ENCODE results near the gene DCBLD2.

DCBLD2 gene

GRCh38 chr3:98901392-98902350 lies at the start of gene DCBLD2:
Gene DCBLD2 (minus strand): TSS chr3:98901695. CDS start chr3:98901326, 369 bp downstream.
- peak; percentile 83 to 99 (median 98) for DNase-seq

GRCh38 chr3:98945666-98946065 lies 44.2 kb upstream of the DCBLD2 start:
- DNase-seq: no peak

DNA sequence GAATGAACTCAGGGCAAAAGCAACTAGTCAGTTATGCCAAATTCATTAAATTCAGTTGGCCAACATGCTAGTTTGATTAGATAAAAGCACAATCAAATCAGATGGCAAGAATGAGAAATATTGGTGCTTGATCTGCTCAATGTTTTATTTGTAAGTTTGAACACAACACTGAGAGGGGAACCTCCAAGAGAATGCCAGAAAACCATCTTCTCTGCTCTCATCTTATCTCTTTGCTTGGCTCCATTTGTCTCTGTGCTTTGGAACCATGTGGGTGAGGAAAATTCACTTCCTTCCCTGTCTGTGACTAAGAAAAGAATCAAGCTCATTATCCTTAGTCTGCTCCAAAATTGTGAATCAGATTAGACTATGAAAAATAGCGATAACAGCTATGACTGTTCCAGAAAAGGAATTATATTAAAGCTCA lies 43.6 kb upstream of the DCBLD2 start:
- no peak for DNase-seq

- no peak for DNase-seq
Observed at GRCh38 chr3:98930413-98930812, 28.9 kb upstream of the DCBLD2 start.

DNA sequence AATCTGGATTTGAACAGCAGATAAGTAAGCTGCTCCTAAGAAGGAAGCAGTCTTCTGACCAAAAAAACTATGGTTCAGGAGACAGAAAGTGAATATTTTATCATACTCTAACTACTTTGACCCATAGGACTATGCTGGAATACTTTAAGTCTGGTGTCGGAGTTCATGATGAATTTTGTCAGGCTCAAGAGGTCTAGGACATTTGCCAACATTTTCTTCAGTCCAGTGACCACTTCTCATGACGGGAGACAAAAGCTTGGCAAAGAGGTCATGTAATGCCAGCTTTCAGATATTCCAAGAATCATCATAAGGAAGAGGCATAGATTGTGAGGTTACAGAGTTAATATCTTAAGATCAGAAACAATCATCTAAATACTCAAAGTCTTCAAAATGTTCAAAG lies 20.5 kb upstream of the DCBLD2 start:
- DNase-seq: no peak

DNA sequence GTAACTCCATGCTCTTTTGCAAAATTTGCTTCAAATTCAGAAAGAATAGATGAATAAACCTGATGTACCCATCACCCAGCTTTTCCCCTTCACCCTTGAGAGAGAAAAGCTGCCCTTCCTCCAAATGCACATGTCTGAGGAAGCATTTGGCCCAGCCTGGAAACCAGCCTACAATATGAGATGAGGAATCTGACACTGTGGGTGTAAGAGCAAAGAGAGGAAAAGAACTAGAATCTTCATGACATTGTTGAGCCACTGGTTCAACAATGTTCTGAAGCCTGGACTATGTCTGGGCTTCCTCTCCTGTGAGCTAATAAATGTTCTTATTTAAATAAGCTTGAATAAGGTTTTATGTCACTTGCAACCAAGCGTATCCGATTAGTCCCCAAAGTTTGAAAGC lies 18.7 kb upstream of the DCBLD2 start:
- no peak for DNase-seq

- DNase-seq: no peak
Observed at GRCh38 chr3:98918586-98918985, 17.1 kb upstream of the DCBLD2 start.

GRCh38 chr3:98917608-98918007 lies 16.1 kb upstream of the DCBLD2 start:
- DNase-seq: no peak

DNA sequence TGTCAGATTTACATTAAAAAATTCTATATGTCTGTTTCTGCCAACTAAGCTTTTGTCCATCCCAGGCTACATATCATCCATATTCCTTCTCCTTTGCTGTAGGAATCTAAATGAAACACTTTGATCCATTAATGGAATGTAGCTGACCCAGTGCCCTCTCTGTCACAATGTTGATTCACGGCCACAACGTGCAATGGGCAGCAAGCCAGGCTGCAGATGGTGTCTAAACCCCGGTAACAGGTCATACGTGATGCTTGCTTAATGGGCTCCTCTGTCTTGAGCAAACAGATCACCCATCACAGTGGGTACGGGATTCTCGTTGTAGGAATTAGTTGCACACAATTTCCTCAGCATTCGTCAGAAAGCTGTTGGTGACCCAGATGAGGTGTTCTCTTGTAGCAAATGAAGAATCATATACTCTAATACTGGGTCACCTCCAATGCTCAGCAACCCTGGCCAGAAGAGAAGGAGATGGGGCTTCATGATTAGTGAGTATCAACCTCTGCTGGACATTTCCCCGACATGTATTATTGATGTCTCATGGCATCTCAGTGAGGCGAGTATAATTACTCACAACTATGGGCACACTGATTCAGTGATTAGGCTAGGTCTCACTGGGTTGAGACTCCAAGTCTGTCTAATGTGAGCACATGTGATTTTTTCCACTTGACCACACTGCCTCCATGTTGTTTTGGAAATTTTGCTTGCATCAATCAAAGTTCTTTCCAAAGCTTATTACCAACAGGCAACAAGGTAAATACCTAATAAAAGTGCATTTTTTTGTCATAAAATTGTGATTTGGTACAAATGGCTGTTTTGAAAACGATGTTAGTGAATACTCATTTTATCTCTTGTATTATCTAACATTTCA lies 12.9 kb upstream of the DCBLD2 start:
- no peak for DNase-seq

DNA sequence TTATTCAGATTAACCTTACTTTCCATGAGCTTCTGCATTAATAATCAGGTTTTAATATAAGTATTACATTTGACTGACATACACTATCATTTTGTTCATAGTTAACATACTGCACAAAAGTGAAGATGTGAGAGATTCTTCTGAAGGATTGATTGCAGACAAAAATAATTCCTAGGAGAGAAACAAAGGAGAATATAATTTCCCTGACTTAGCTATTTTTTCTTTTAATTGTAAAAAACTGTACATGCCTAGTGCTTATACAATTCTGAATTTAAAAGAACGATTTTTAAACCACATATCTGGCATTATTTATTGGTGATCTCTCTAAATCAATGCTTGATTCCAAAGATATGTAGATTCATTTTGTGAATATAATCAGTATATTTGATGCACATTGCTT lies 11.0 kb upstream of the DCBLD2 start:
- DNase-seq: no peak

- no peak for DNase-seq
Observed at GRCh38 chr3:98906230-98906629, 4.7 kb upstream of the DCBLD2 start.

DNA sequence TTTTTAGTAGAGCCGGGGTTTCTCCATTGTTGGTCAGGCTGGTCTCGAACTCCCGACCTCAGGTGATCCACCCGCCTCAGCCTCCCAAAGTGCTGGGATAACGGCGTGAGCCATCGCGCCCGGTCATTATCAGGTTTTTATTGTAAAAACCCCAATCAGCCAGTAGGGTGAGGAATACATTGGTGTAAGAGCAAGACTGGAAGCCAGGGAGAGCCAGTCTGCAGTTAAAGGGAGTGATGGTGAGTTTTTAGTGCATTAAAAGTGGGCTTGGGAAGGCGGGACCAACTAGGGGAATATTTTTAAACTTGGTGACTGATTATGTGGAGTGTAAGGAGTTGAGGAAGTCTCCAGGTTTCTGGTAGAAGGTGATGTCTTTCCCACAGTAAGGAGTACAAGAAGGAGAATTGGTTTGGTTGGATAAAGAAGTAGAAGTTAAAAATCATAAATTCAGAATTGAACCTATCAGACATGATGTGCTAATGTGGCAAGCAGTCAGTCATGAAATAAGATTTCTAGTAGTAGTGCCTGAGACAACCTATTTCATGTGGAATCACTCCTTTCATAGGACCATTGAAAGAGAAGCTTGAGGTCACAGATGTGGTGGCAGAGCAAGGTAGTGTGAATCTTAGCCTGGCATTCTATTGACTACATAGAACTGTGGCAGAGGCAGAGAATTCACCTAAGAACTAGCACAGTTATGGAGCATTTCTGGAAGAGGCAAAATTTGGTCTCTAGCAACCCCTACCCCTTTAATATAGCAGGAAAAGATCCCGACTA lies 2.4 kb upstream of the DCBLD2 start:
- DNase-seq: no peak

GRCh38 chr3:98903099-98903498 lies 1.6 kb upstream of the DCBLD2 start:
- no peak for DNase-seq

- DNase-seq: peak in 1 of 14 donors; percentile 71
Observed at GRCh38 chr3:98902351-98902740, 851 bp upstream of the DCBLD2 start.

DNA sequence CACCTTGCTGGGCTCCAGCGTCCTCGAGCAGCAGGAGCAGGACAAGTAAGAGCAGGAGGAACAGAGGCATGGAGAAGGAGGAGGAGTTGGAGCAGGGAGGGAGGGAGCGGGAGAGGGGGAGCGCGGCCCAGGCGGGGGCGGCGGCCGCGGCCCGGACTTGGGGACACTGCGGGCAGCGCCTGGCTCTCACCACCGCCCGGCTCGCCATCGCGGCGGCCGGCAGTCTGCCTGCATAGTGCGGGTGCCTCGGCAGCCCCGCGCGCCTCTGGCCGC lies 440 bp downstream of the DCBLD2 start:
- DNase-seq: peak in 8 of 14 donors; percentile 15 to 81 (median 46)

DNA sequence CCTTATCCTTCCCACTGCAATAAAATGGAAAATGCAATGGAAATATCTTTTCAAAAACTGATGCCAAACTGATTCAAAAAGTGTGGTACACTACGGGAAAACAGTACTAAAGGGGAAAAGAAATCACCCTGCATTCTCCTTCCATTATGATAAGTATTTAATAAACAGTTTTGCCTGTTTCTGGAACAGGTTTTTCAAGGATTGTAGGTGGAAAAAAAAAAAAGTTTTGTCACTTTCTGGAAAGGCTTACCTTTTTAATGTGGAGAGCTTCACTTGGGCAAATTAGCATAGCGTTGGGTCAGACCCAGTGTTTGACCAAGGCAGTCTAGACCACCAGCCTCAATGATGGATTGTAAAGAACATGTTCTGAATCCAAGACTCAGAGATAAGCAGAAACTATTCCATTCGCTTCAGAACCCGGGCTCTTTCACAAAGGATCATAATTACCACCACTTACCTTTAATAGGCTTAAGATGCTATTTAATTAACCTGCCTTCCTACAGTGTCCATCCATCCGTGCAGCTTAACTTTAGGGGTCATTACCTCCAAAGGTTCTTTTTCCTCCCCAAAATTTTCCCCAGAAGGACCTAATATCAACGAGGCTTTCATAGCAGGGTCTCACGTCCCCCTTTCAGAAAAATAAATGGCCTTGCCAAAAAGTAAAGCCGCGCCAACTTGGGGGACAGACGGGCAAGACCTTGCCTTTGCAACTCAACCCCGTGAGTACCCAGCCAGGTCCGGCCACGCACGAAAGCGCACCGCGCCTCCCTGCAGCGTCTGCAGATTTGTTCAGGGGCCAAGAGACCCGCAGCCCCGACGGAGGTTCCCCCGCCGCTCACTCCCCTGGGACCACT lies 1.0 kb downstream of the DCBLD2 start:
- DNase-seq: peak in 1 of 14 donors; percentile 41

DNA sequence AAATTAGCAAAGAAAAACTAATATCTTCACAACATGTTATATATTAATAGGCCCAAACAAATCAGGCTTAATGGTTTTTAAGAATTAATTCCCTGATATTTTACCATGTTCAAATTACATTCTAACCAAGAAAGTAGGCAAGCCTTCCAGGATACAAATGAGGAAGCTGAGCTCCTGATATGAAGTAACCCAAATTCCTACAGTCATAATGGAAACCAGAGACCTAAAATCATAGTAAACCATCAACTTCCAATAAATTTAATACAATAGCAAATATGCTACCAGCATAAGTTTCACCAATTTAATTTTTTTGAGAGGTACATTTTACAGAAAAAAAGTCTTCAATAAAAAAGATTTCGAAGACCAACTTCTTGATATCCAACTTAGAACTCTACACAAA lies 3.8 kb downstream of the DCBLD2 start:
- no peak for DNase-seq

DNA sequence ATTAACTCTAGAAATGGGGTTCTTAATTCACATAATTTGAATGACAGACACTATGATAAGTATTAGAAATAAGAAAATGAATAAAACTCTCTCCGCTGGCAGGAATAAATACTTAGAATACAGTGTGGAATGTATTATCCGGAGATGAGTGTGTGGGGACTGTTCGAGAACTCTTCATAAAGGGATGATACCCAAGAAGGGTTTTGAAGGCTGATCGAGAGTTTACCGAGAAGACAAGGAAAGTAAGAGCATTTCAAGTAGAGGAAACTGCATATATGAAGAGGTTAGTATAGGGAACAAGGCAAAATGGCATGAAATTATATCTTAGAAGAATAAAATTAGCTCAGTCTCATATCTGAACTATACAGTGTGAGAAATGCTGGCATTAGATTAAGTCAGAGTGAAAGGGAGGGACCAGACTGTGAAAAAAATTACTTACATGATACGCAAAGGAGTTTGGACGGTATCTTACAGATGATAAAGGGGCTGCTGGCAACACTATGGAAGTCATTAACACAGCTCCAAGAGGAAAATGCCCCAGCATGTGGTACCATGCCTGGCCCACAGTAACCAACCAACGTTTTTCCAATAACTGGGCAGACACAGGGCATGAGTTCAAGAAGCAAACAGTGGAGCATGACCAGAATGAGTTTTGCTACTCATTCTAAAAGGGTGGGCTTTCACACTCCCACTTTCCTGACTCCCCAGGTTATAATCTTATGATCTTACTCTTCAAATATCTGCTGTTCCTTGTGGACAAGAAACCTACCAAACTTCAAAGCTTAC lies 6.5 kb downstream of the DCBLD2 start:
- no peak for DNase-seq

- DNase-seq: no peak
Observed at GRCh38 chr3:98893740-98894139, 7.8 kb downstream of the DCBLD2 start.

DNA sequence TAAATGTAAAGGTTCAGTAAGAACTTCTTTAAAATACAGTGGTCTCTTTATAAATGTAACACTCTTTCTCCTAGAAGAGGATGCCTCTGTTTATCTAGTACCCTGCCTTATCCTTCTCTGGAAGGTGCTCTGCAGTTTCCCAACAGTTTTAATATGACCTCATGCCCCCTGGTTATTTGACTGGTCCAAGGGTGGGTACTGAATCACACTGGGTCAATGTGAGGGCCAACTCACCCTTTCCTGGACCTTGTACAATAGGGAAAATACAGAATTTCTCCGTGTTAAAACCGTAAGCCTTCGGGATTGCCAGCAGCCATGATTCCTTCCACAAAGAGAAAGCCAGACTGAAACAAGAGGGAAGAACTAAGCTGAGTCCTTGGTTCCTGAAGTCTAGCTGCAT lies 9.2 kb downstream of the DCBLD2 start:
- DNase-seq: no peak

Measured in C1 segment of cervical spinal cord (tissue), 14 donors.